NCI-H774 (cell line): Measurements from ENCODE around the gene AFAP1L2.

Experiments used
- DNase-seq: peaks from one replicate; lab custom pipeline; 2025; lab: John Stamatoyannopoulos, UW

AFAP1L2 gene

DNA sequence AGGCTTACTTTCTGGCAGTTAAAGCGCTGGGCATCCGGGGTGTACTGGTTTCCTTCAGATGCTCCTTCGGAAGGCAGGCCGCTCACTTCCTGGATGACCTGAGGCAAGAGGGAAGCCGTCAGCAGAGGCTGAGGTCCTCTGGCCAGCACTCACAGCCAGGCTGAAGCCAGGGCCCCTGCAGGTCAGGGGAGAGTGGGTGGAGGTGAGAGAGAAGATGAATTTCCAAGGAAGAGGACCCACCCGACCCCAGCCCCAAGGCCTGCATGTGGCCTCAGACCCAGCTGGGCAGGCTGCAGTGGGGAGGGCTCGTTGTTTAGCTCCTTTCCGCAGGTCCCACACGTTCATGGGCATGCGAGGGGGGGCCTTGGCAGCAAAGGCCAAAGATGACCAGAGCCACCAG is 94.0 kb downstream of the AFAP1L2 start:
- DNase-seq = no peak

GRCh38 chr10:114309364-114309651 is 95.0 kb downstream of the AFAP1L2 start:
- DNase-seq = no peak

- DNase-seq = no peak
Measured at GRCh38 chr10:114308531-114309363, 95.6 kb downstream of the AFAP1L2 start.

DNA sequence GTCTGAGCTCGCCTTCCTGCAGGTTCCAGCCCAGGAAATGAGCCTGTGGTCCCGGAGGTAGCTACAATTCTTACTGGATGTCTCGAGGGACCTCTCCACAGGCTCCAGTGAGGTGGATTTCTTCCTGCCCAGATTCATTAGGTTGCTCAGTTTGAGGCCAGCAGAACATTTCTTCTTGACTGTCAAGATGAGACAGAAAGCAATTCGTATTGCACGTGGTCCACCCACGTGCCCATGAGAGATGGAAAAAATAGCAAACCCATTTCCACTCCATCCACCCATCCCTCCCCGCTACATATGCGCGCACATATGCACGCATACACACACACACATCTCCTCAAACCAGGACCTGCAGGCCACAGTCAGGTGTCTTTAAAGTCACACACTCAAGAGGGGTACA is 96.6 kb downstream of the AFAP1L2 start:
- no peak for DNase-seq

GRCh38 chr10:114306116-114306973 is 98.0 kb downstream of the AFAP1L2 start:
- no peak for DNase-seq

GRCh38 chr10:114305521-114305925 is 98.8 kb downstream of the AFAP1L2 start:
- DNase-seq = no peak

GRCh38 chr10:114304571-114305421 is 99.5 kb downstream of the AFAP1L2 start:
- DNase-seq = peak; percentile 37

DNA sequence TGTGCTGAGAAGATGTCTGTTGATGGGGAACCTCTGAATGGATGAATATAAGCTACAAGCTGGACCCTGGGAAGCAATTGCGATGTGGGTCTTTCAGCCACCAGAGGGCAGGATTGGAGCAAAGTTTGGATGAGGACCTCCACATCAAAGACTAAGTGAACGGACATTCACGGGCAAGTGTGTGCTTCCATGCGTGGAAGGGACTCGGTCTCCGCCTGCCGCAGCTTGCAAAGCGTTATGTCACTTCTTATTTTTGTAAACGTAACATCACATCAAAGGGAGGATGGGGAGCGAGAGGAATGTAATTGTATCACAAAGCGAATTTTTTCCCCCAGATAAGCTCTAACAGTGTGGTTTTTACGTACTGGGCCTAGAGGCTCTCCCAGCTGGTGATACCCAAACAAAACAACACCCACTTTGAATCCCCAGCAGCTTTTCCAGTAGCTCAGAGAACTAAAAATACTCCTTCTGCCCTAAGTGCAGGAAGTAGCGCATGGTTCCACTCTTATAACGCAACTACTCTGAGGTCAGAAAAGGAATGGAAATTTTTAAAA is 100.2 kb downstream of the AFAP1L2 start:
- DNase-seq = peak; percentile 30

DNA sequence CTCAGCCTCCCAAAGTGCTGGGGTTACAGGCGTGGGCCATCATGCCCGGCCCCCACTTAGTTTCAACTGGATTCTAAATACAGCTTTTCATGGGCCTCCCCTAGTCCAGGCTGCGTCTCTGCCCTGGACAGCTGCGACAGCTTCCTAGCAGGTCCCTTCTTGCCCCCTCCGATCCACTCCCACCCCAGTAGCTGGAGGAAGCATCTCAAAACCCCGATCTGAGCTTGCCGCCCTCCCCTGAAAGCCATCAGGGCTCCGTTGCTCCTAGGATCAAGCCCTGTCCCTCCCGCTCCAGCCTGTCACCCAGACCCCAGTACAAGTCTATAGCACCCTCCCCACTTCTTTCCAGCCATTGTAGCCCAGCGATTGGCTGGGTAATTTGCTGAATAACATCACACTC is 100.7 kb downstream of the AFAP1L2 start:
- DNase-seq = no peak

DNA sequence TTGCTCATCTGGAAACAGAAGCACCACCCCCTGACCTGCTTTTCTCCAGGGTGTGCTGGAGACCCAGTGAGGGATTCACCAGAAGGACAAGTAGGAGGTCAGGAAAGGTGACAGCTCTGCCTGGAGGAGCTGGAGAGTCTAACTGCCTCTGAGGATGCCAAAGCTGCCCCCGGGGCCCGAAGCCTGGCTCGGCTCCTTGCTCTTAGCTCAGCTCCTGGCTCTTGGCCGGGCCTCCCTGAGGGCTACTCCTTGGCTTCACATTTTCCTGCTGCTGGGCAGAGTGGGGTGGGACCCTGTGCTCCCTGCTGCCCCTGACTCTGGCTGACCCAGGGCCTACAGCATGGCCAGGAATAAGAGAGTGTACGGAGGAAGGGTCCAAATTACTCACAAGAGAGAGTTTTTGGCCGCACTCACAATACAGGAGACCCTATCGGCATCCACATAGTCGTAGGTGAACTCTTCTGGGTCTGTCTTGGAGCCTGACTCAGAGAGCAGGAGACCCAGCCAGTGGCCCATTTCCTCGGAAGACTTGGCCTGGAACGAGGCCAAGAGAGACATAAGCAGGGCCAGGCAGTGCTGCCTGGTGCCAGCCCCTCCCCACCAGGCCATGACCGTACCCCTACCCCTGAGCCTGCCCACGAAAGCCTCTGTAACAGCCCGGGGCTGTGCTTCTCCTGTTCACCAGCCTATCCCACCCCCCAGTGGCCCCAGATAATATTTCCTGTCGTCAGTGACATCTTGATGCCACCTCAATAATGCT is 102.2 kb downstream of the AFAP1L2 start:
- no peak for DNase-seq

DNA sequence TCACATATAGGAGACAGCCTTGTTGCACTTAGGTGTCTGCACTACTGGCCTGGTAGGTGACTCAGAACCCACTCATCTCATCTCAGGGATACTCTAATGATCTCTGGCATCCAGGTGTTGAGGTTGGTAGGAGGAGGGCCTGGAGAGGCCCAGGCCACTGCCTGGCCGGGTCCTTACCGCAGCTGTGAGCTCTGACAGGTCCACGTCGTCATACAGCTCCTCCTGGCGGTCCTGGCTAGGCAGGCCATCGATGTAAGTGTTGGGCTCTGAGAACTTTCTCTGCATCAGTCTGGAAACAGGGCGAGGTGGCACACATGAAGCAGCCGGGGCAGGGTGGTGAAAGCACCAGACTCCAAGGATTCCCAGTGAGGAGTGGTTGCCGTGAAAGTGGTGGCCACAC is 103.1 kb downstream of the AFAP1L2 start:
- DNase-seq = no peak

DNA sequence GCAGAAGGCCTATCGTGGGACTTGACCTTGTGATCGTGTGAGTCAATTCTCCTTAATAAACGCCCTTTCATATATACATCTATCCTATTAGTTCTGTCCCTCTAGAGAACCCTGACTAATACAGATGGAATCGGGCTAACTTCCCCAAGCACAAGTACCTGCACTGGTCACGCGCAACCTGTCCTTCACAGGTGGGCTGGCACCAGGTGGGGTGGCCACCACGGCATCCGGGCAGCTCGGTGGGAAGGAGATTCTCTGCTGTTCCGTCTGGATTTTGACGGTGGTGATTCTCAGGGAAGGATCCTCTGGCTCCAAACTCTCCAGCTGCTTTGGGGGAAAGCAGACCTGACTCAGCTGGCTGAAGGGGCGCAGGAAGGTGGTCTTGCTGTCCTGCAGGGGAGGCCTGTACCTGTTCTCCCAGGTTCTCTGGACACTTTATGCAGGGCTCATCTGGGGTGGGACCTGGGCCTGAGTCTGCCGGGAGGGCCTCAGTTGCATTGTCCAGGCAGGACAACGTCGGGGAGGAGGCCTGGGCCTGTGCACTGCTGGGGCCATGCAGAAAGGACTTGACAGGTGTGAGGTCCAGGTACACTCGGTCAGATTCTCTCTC is 104.2 kb downstream of the AFAP1L2 start:
- DNase-seq = no peak

GRCh38 chr10:114297136-114297705 is 107.1 kb downstream of the AFAP1L2 start:
- no peak for DNase-seq

- DNase-seq = no peak
Measured at GRCh38 chr10:114295393-114295792, 108.9 kb downstream of the AFAP1L2 start.

DNA sequence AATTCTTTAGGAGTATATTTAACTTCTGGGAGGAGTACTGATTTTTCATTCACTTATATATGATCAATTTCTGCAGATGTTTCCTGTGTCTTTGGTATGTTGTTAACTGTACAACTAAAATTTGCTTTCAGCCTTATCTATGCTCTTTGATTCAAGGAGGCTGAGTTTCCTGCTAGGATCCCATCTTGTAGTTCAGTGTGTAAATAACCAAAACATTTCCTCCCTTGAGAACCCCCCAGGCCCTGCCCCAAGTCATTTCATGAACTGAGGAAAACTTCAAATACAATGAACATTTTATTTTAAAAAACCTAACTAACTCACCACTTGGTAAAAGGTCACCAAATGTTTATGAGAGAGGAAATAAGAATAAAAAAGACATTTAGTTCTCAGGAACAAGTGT is 109.8 kb downstream of the AFAP1L2 start:
- DNase-seq = no peak

DNA sequence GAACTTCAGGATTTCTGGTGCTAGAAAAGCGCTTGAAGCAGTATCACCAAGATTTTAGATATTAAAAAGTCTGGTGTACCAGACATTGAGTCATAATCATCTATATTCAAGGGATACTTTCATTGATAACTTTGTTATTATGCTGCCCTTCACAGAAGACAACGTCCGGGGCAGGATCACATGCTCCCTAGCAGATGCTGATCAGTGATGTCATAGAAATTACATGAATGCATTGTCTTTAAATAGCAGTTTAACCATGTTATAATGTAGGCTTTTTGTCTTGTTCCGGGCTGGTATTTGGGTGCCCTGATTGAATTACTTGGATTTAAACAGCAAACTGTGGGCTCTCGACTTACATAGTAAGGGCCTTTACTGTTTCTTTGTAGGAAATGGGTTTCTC is 111.2 kb downstream of the AFAP1L2 start:
- no peak for DNase-seq

GRCh38 chr10:114291516-114291915 is 112.8 kb downstream of the AFAP1L2 start:
- DNase-seq = no peak

DNA sequence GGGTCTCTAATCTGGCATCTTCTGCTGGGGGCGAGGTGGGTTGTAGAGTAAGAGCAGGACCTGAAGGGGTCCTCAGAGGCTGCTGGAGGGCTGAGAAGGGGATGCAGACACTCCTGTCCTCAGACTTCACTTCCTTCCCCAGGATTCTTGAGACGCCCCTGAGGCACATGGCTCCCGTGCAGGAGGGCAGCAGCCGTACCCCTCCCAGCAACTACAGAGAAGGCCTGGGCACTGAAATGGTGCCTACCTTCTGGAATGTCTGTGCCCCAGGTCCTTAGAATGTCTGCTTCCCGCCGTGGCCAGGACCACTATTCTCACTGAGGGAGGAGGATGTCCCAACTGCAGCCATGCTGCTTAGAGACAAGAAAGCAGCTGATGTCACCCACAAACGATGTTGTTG is 113.2 kb downstream of the AFAP1L2 start:
- no peak for DNase-seq

- no peak for DNase-seq
Measured at GRCh38 chr10:114290038-114290437, 114.3 kb downstream of the AFAP1L2 start.

GRCh38 chr10:114289096-114289436 is 115.2 kb downstream of the AFAP1L2 start:
- no peak for DNase-seq
